SK-N-MC (cell line): ENCODE measurements around the gene KIF5A.

Experiments
- DNase-seq: peaks from one replicate; pipeline ENCODE4 v3.0.0-alpha.2; 2011; ENCODE audit warnings: low read depth, low spot score
- H3K27ac ChIP-seq: fragments of 200-600 bp; sonication (generic); 2 replicates; pipeline ENCODE4 v1.5.1; 2016; ENCODE audit warnings: mixed run types
- H3K36me3 ChIP-seq: fragments of 200-600 bp; sonication (generic); 2 replicates; pipeline ENCODE4 v1.6.1; 2017; ENCODE audit warnings: antibody characterized with exemption, low read length, mixed read lengths; ENCODE audit not compliant: insufficient read depth
- H3K4me3 ChIP-seq: fragments of 200-600 bp; sonication (generic); 2 replicates; pipeline ENCODE4 v1.5.1; 2016
- H3K9ac ChIP-seq: fragments of 200-600 bp; sonication (generic); 2 replicates; pipeline ENCODE4 v1.8.0; 2017; ENCODE audit warnings: mixed run types, mixed read lengths; ENCODE audit not compliant: insufficient read length
- H3K9me3 ChIP-seq: fragments of 200-600 bp; sonication (generic); 2 replicates; pipeline ENCODE4 v1.6.1; 2017; ENCODE audit warnings: low read depth, mild to moderate bottlenecking, antibody characterized with exemption, low read length, moderate library complexity, mixed read lengths
- EZH2 ChIP-seq: fragments of 200-600 bp; sonication (generic); IDR thresholded peaks from one replicate; pipeline ENCODE4 v1.6.1; 2017; ENCODE audit warnings: antibody characterized with exemption
- FOXP2 ChIP-seq: optimal IDR thresholded peaks from 2 replicates; pipeline ENCODE3; 2011; ENCODE audit warnings: mild to moderate bottlenecking, moderate library complexity; ENCODE audit not compliant: insufficient read depth; ENCODE audit errors: extremely low read length, control extremely low read depth
- POLR2AphosphoS5 ChIP-seq: IDR thresholded peaks from 2 replicates; pipeline ENCODE4 v1.6.1; 2012; ENCODE audit warnings: mild to moderate bottlenecking, low read depth, low read length, borderline replicate concordance

The KIF5A gene

DNA sequence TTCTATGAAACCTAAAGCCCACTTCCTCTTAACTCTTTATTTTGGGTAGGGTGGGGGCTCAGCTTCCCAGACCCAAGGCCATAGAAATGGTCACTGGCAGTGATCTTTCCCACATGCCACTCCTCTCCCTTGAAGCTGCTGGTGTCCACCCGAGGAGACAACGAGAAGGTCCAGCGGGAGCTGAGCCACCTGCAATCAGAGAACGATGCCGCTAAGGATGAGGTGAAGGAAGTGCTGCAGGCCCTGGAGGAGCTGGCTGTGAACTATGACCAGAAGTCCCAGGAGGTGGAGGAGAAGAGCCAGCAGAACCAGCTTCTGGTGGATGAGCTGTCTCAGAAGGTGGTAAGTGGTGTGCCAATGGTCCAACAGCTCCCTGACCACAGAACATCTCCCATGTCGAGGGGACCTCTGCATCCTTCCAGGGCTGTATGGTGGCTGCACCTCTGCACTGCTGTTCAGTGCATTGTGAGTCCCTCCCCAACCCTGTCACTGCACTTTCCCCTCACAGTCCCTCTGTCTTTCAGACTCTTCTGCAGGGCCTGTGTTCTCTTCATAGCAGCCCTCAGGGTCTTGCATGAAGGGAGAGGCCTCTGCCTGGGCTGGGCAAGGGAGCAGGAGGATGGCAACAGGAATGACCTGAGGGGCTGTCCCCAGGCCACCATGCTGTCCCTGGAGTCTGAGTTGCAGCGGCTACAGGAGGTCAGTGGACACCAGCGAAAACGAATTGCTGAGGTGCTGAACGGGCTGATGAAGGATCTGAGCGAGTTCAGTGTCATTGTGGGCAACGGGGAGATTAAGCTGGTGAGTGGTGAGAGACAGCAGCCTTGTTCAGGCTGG, 22.3 kb downstream of the KIF5A start:
- no peak for DNase-seq
- H3K27ac ChIP-seq = no peak overlapping the region
- H3K36me3 ChIP-seq = no peaks in the 10 kb centered on the region
- no peak overlapping the region for H3K9ac ChIP-seq
- H3K4me3 ChIP-seq = no peak overlapping the region
- TF ChIP-seq EZH2 (no peak), POLR2AphosphoS5 (no peak), FOXP2 (no peak)
- no peaks in the 10 kb centered on the region for H3K9me3 ChIP-seq

DNA sequence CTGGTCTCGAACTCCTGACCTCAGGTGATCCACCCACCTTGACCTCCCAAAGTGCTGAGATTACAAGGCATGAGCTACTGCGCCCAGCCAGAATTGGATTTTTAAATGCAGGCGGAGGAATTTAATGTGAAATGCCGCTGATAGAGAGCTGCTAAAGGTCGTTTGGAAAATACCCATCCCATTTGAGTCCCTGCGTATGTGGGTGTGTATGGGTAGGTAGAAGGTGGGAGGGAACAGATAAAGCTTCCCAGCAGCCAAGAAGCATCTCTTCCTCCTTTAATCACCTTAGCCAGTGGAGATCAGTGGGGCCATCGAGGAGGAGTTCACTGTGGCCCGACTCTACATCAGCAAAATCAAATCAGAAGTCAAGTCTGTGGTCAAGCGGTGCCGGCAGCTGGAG, 25.0 kb downstream of the KIF5A start:
- H3K9ac ChIP-seq = no peak overlapping the region
- DNase-seq = no peak
- H3K27ac ChIP-seq = no peak overlapping the region
- no peak overlapping the region for H3K4me3 ChIP-seq
- no peaks in the 10 kb centered on the region for H3K36me3 ChIP-seq
- H3K9me3 ChIP-seq = no peaks in the 10 kb centered on the region
- no peak for TF ChIP-seq POLR2AphosphoS5
- TF ChIP-seq FOXP2 = no peak
- no peak for TF ChIP-seq EZH2

DNA sequence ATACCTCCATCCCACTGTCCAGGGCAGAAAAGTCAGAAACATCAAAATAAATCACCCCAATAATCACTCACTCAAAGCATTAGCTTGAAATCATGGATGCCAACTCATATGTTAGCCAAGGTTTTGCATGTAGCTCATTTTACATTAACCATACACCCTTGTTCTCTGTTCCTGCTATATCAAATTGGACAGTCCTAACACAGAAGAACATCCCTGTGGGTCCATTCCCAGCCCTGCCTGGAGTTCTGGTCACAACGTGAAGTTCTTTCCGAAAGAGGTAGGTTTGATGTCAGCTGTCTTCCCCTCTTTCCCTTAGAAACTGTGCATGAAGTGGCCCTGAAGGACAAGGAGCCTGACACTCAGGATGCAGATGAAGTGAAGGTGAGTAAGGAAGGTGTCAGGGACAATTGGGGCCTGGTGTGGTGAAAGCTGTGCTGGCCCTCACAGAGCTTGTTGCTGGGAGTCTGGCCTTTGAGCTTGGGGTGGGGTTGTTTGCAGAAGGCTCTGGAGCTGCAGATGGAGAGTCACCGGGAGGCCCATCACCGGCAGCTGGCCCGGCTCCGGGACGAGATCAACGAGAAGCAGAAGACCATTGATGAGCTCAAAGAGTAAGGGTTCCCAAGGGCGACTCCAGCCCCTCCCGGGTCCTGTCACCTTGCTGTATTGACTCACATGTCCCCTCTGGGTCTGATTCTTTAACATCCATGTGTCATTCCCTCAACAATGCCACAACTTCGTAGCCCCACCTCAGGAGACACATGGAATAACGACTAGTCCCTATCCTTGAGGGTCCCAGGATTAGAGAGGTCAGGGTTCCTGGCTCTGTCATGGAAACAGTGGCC, 26.1 kb downstream of the KIF5A start:
- Histone ChIP-seq H3K9ac (no peak overlapping the region), H3K36me3 (no peaks in the 10 kb centered on the region), H3K9me3 (no peaks in the 10 kb centered on the region), H3K4me3 (no peak overlapping the region), H3K27ac (no peak overlapping the region)
- TF ChIP-seq POLR2AphosphoS5 (no peak), FOXP2 (no peak)
- no peak for DNase-seq

DNA sequence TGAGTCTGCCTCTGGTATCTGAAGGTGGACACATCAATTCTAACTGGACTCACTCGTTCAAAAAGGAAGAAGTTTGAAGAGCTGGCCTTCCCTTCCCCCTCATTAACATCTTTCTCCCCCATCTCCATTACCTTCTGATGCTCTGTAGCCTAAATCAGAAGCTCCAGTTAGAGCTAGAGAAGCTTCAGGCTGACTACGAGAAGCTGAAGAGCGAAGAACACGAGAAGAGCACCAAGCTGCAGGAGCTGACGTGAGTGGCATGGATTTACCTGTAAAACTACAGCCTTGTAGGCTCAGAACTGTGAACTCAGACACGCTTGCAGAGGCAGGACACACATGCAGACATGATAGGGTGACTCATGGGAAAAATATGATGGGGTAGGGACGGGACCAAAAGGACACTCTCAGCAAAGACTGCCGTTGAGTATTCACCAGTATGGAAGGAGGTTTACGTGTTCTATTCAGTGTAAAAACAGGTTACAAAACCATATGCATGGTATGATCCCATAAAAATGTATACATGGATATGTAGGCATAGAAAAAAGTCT, 26.8 kb downstream of the KIF5A start:
- TF ChIP-seq POLR2AphosphoS5 = no peak
- TF ChIP-seq EZH2 = no peak
- no peak for TF ChIP-seq FOXP2
- H3K36me3 ChIP-seq = no peaks in the 10 kb centered on the region
- H3K27ac ChIP-seq = no peak overlapping the region
- no peak for DNase-seq
- H3K4me3 ChIP-seq = no peak overlapping the region
- H3K9me3 ChIP-seq = no peaks in the 10 kb centered on the region
- H3K9ac ChIP-seq = no peak overlapping the region

DNA sequence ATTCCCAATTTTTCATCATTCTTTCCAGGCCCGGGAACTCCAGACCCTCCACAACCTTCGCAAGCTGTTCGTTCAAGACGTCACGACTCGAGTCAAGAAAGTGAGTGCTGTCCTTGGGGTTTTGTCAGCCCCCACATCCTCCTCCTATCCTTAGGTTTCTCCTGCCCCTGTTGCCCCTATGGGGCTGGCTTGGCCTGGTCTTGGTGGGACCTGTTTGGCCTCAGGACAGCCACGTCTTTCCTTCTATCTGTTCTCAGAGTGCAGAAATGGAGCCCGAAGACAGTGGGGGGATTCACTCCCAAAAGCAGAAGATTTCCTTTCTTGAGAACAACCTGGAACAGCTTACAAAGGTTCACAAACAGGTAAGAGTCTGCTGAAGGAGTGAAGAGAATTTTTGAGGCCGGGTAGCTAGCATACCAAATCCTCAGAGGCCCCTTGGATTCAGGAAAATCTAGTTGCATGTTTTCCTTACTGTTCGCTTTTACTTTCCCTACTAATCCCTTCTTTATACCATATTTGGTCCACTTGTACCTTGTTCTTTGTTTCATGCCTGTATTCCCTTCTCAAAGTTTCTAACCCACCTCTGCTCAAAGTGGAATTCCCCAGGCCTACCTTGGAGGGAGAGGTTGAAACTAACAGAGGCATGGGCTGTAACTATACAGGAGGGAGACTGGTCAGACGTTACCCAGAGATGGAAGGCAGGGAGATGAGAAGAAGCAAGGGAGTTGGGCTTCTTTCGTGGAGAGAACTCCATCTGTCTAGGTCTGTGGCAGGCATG, 28.3 kb downstream of the KIF5A start:
- no peak for TF ChIP-seq FOXP2
- TF ChIP-seq POLR2AphosphoS5 = no peak
- TF ChIP-seq EZH2 = no peak
- no peaks in the 10 kb centered on the region for H3K36me3 ChIP-seq
- H3K27ac ChIP-seq = no peak overlapping the region
- no peak overlapping the region for H3K9ac ChIP-seq
- no peak for DNase-seq
- H3K9me3 ChIP-seq = no peaks in the 10 kb centered on the region
- H3K4me3 ChIP-seq = no peak overlapping the region

DNA sequence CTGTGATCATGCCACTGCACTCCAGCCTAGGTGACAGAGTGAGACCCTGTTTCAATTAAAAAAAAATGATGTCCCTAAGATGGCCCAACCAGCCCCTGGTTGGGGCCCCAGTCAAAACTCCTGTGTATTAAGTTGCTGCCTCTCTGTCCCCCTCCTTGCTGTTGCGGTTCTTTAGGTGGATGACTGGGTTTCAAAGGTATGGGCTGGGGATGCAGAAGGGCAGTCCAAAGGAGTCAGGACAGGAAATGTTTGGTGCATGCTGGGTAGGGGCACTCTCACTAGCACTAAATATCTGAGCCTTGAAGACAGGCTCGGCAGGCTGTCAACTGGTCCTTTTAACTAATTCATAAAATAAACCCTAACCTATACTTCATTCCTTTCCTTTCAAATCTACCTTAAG, 29.2 kb downstream of the KIF5A start:
- Histone ChIP-seq H3K36me3 (no peaks in the 10 kb centered on the region), H3K9ac (no peak overlapping the region), H3K27ac (no peak overlapping the region), H3K9me3 (no peaks in the 10 kb centered on the region), H3K4me3 (no peak overlapping the region)
- TF ChIP-seq POLR2AphosphoS5 = no peak
- TF ChIP-seq FOXP2 = no peak
- no peak for TF ChIP-seq EZH2
- DNase-seq = no peak

DNA sequence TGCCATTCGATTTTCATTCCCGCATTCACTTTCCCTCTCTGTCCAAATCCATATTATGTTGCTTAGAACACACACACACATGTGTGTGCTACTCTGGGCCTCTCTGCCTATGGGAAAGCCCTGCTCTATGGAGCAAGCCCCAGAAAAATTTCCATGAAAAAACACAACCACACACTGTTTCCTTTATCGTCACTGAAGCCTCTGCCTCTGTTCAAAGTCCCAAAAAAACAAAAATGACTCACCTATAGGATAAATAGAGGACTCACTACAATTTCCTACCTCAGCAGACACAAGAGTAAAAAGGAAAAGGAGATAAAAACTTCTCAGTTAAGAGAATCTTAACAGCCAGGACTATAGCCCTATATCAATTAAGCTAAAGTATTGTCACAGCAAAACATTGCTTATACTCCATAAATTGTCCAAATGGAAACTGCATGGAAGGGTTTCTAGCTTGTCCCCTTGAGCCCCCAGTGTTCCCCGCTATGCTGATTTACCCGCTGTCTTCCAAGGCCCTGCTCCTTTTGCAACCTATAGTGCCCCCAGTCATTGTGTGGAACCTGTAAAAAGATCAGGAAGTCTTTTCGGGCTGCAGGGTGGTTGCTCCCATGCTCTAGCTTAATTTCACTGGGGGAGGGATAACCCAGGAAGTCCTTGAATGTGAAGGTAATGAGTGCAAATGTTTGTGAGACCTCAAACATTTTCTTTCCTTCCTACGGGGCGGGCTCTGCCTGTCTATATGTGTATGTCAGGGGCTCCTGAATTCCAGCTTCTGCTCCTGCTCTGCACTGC, 30.0 kb downstream of the KIF5A start:
- H3K9ac ChIP-seq = no peak overlapping the region

More for the DNA sequence above, 30.0 kb downstream of the KIF5A start:
- no peak overlapping the region for H3K4me3 ChIP-seq
- no peaks in the 10 kb centered on the region for H3K36me3 ChIP-seq
- TF ChIP-seq EZH2 (no peak), POLR2AphosphoS5 (no peak), FOXP2 (no peak)
- H3K27ac ChIP-seq = no peak overlapping the region
- no peaks in the 10 kb centered on the region for H3K9me3 ChIP-seq
- no peak for DNase-seq
